H1 (cell line): Measurements from ENCODE around the gene EIF4EBP2. TPM values are rescaled to one million over a fixed set of nuclear protein-coding genes. Genes with fewer than 3 reads are reported as not detected.

Source experiments
- CTCF ChIA-PET: fragments of 300-600 bp; sonication (Branson Sonifier 250); formaldehyde crosslinking; loops from one replicate; lab custom pipeline; 2021; ENCODE audit not compliant: partially characterized antibody; lab: Charles Lee
- POLR2A ChIA-PET: fragments of 300-600 bp; sonication (Branson Sonifier 250); formaldehyde crosslinking; loops from one replicate; lab custom pipeline; 2021; ENCODE audit warnings: inconsistent platforms; ENCODE audit not compliant: partially characterized antibody; lab: Charles Lee
- DNase-seq, 2 experiments: peaks; one replicate each; pipeline versions ENCODE4 v3.0.0 to v3.0.0-alpha.2; 2010 to 2022; ENCODE audit warnings: low spot score in 2 of 2, low read depth in 1 of 2, mixed read lengths in 1 of 2
- FAIRE-seq: peaks from 2 replicates; lab custom pipeline; 2011; peaks lifted over from hg19 to GRCh38; lab: Jason Lieb, UNC
- H2AFZ ChIP-seq: 2 replicates; pipeline ENCODE4 v1.8.1; 2012; ENCODE audit warnings: low read length, inconsistent platforms
- H2AK5ac ChIP-seq: 2 replicates; pipeline ENCODE4 v1.6.1; 2013; ENCODE audit warnings: low read depth, low read length
- H2BK120ac ChIP-seq: replicated peaks from 2 replicates; pipeline ENCODE3; 2013; ENCODE audit warnings: low read depth, low read length, inconsistent platforms
- H2BK12ac ChIP-seq: 2 replicates; pipeline ENCODE4 v1.6.1; 2013; ENCODE audit warnings: low read depth, low read length
- H2BK15ac ChIP-seq: 2 replicates; pipeline ENCODE4 v1.6.1; 2013; ENCODE audit warnings: low read length
- H2BK20ac ChIP-seq: 2 replicates; pipeline ENCODE4 v1.6.1; 2013; ENCODE audit warnings: low read length
- H2BK5ac ChIP-seq: 2 replicates; pipeline ENCODE4 v1.6.1; 2013; ENCODE audit warnings: low read depth, low read length
- H3K14ac ChIP-seq: 2 replicates; pipeline ENCODE4 v1.6.1; 2013; ENCODE audit warnings: inconsistent platforms; ENCODE audit not compliant: insufficient read length
- H3K18ac ChIP-seq: 2 replicates; pipeline ENCODE4 v1.6.1; 2013; ENCODE audit warnings: low read length; ENCODE audit errors: extremely low read depth
- H3K23ac ChIP-seq: 2 replicates; pipeline ENCODE4 v1.6.1; 2013; ENCODE audit warnings: inconsistent platforms; ENCODE audit not compliant: insufficient read length
- H3K23me2 ChIP-seq: 2 replicates; pipeline ENCODE4 v1.6.1; 2013; ENCODE audit warnings: low read depth, low read length
- H3K27ac ChIP-seq: 2 replicates; pipeline ENCODE4 v1.6.1; 2011; ENCODE audit warnings: low read depth, low read length, inconsistent platforms
- H3K27me3 ChIP-seq, 4 experiments: replicated peaks in 1 of 4; 1 replicate in 1 of 4; 2 replicates in 3 of 4; pipeline versions ENCODE4 v1.6.1 to v1.8.1; 2011 to 2013; ENCODE audit warnings: low read length in 3 of 4, mild to moderate bottlenecking in 3 of 4, inconsistent platforms in 2 of 4, mixed read lengths in 2 of 4, moderate library complexity in 1 of 4; ENCODE audit not compliant: control insufficient read depth in 3 of 4, insufficient read depth in 3 of 4; ENCODE audit errors: extremely low read depth in 1 of 4
- H3K36me3 ChIP-seq, 4 experiments: 2 replicates each; pipeline versions ENCODE4 v1.6.1 to v1.8.1; 2011 to 2013; ENCODE audit warnings: mild to moderate bottlenecking in 4 of 4, low read length in 3 of 4, moderate library complexity in 2 of 4, control low read depth in 1 of 4, inconsistent platforms in 1 of 4; ENCODE audit not compliant: insufficient read depth in 4 of 4, control insufficient read depth in 2 of 4
- H3K4ac ChIP-seq: replicated peaks from 2 replicates; pipeline ENCODE3; 2013; ENCODE audit warnings: low read length, low read depth, mixed read lengths, inconsistent platforms; ENCODE audit not compliant: insufficient read length
- H3K4me1 ChIP-seq, 4 experiments: replicated peaks in 1 of 4; 1 replicate in 1 of 4; 2 replicates in 3 of 4; pipeline versions ENCODE4 v1.6.1 to v1.8.1; 2011 to 2013; ENCODE audit warnings: low read length in 3 of 4, inconsistent platforms in 2 of 4, mixed read lengths in 1 of 4; ENCODE audit not compliant: insufficient read depth in 4 of 4, control insufficient read depth in 3 of 4
- H3K4me2 ChIP-seq, 2 experiments: 2 replicates each; pipeline versions ENCODE4 v1.6.1 to v1.8.1; 2011 to 2013; ENCODE audit warnings: low read depth in 2 of 2, low read length in 2 of 2, control low read depth in 1 of 2, inconsistent platforms in 1 of 2, mild to moderate bottlenecking in 1 of 2; ENCODE audit not compliant: insufficient read depth in 1 of 2
- H3K4me3 ChIP-seq, 4 experiments: fragments of 200-600, 300-600 bp in 1 of 4; sonication (generic), shearing (Covaris generic), sonication (Bioruptor Twin) in 1 of 4; 2 replicates each; pipeline versions ENCODE4 v1.5.1 to v1.8.1; 2011 to 2016; ENCODE audit warnings: low read length in 4 of 4, low read depth in 3 of 4, control low read depth in 2 of 4, inconsistent platforms in 2 of 4, mild to moderate bottlenecking in 2 of 4, mixed read lengths in 1 of 4, moderate library complexity in 1 of 4; ENCODE audit not compliant: insufficient read depth in 2 of 4; ENCODE audit errors: extremely low read depth in 1 of 4
- H3K56ac ChIP-seq: replicated peaks from 2 replicates; pipeline ENCODE3; 2013; ENCODE audit warnings: low read depth, mild to moderate bottlenecking, mixed read lengths, low read length, inconsistent platforms; ENCODE audit not compliant: insufficient read length
- H3K79me1 ChIP-seq: 2 replicates; pipeline ENCODE4 v1.6.1; 2013; ENCODE audit warnings: low read depth, low read length, control low read depth
- H3K79me2 ChIP-seq, 2 experiments: 2 replicates each; pipeline versions ENCODE4 v1.6.1 to v1.8.1; 2012 to 2013; ENCODE audit warnings: low read length in 2 of 2, mild to moderate bottlenecking in 2 of 2, inconsistent platforms in 1 of 2; ENCODE audit not compliant: insufficient read depth in 2 of 2, control insufficient read depth in 1 of 2
- H3K9ac ChIP-seq, 4 experiments: replicated peaks in 1 of 4; 1 replicate in 1 of 4; 2 replicates in 3 of 4; pipeline versions ENCODE4 v1.6.1 to v1.8.1; 2011 to 2013; ENCODE audit warnings: low read depth in 3 of 4, low read length in 3 of 4, control low read depth in 2 of 4, mild to moderate bottlenecking in 2 of 4, moderate library complexity in 2 of 4, inconsistent platforms in 1 of 4; ENCODE audit errors: extremely low read depth in 1 of 4
- H3K9me3 ChIP-seq, 2 experiments: 2 replicates each; pipeline versions ENCODE4 v1.6.1 to v1.8.1; 2012 to 2013; ENCODE audit warnings: mild to moderate bottlenecking in 2 of 2, moderate library complexity in 2 of 2, control low read depth in 1 of 2, inconsistent platforms in 1 of 2, low read depth in 1 of 2, low read length in 1 of 2, mixed read lengths in 1 of 2; ENCODE audit not compliant: insufficient read depth in 2 of 2
- H4K20me1 ChIP-seq, 2 experiments: replicated peaks in 1 of 2; 2 replicates each; pipeline versions ENCODE3 to v1.8.1; 2011 to 2013; ENCODE audit warnings: inconsistent platforms in 2 of 2, low read length in 2 of 2, mild to moderate bottlenecking in 1 of 2; ENCODE audit not compliant: insufficient read depth in 2 of 2, control insufficient read depth in 1 of 2
- H4K5ac ChIP-seq: 2 replicates; pipeline ENCODE4 v1.6.1; 2013; ENCODE audit warnings: low read length, low read depth, mixed read lengths, inconsistent platforms; ENCODE audit not compliant: insufficient read length
- H4K8ac ChIP-seq: 2 replicates; pipeline ENCODE4 v1.8.0; 2013; ENCODE audit warnings: mild to moderate bottlenecking, moderate library complexity, low read length, inconsistent platforms; ENCODE audit not compliant: insufficient read depth; ENCODE audit errors: extremely low read depth
- H4K91ac ChIP-seq: replicated peaks from 2 replicates; pipeline ENCODE3; 2013; ENCODE audit warnings: low read length, mixed read lengths, inconsistent platforms; ENCODE audit not compliant: insufficient read length
- CBX5 ChIP-seq: fragments of 300-800, 300-1000 bp; sonication (generic); IDR thresholded peaks from 2 replicates; pipeline ENCODE4 v1.7.1; 2016; ENCODE audit warnings: antibody characterized with exemption, low read length, low read depth
- GABPA ChIP-seq: IDR thresholded peaks from 2 replicates; pipeline ENCODE4 v1.6.1; 2011; ENCODE audit warnings: mild to moderate bottlenecking, low read length, moderate library complexity, borderline replicate concordance; ENCODE audit not compliant: insufficient read depth
- JUN ChIP-seq: IDR thresholded peaks from 2 replicates; pipeline ENCODE4 v1.6.1; 2011; ENCODE audit warnings: low read depth, mild to moderate bottlenecking, improper control_type of control experiment, low read length
- KDM5A ChIP-seq: fragments of 200-600 bp; IDR thresholded peaks from 2 replicates; pipeline ENCODE4 v1.7.1; 2012; ENCODE audit warnings: mild to moderate bottlenecking, low read length, inconsistent platforms, mixed read lengths
- POLR2A ChIP-seq, 2 experiments: IDR thresholded peaks; 1 replicate in 1 of 2; 2 replicates in 1 of 2; pipeline ENCODE4 v1.6.1; 2011; ENCODE audit warnings: low read depth in 2 of 2, low read length in 2 of 2, mild to moderate bottlenecking in 2 of 2; ENCODE audit errors: control extremely low read depth in 1 of 2
- RNF2 ChIP-seq: fragments of 200-900, 300-1000 bp; sonication (generic); IDR thresholded peaks from 2 replicates; pipeline ENCODE4 v1.7.1; 2016; ENCODE audit warnings: borderline replicate concordance, low read depth, mild to moderate bottlenecking, antibody characterized with exemption, low read length; ENCODE audit not compliant: poor library complexity, severe bottlenecking; ENCODE audit errors: missing control alignments
- WGBS, 2 experiments: shearing (Covaris generic) in 1 of 2; methylation state at CpG; one replicate each; pipeline versions ENCODE4 v1.1.6 to v1.1.7; 2013 to 2015; ENCODE audit warnings: low lambda C conversion rate in 2 of 2, mixed read lengths in 2 of 2, inconsistent platforms in 1 of 2, low coverage in 1 of 2, missing lambda C conversion rate in 1 of 2; ENCODE audit not compliant: insufficient replicate concordance in 2 of 2, insufficient coverage in 1 of 2, insufficient read length in 1 of 2; ENCODE audit errors: extremely low coverage in 1 of 2, missing lambda C conversion rate in 1 of 2; 5-methylcytosine and 5-hydroxymethylcytosine counted together
- polyA plus RNA-seq, 7 experiments: library from polyadenylated mRNA; depleted of rRNA in 3 of 7; stranded (reverse) in 5 of 7; unstranded in 2 of 7; fragments of >200 nt in 5 of 7; fragments of 200-250 nt in 2 of 7; gene quantifications; 1 replicate in 5 of 7; 2 replicates in 1 of 7; 4 replicates in 1 of 7; pipeline versions ENCODE4 v1.2.1 to v1.2.3, GENCODE V29; 2011 to 2013; ENCODE audit warnings: missing spikeins in 2 of 7, mixed read lengths in 2 of 7
- total RNA-seq: library from RNA; stranded (reverse); fragmentation: NEBNext Ultra II Directional; extraction: Animal tissue kit (Norgen Biotek cat#: 25700); gene quantifications from 2 replicates; pipeline ENCODE4 v1.2.1, GENCODE V29; 2021

The EIF4EBP2 gene
- total and polyA plus RNA-seq, 2 of the 8 experiments (the other 6 are each of a cell fraction or from before 2014, with no cell fraction given) = 55.3 to 144 TPM

DNA sequence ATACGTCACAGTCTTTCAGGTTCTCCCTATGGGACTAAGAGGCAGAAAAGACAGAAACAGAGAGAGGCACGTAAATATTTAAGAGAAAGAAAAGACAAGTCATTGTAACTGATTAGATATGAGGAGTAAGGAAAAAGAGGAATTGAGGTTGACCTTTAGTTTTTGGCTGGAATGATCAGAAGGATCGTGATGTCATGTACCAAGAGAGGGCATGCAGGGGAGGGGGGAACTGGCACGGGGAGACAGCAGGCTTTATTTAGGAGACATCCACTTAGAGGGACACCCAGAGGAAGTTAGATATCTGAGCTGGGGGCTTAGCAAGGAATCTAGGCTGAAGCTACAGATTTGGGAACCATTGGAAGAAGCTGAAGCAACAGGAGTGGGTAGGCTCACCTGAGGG lies 12.3 kb upstream of the EIF4EBP2 start:
- TF ChIP-seq RNF2 (no peak), CBX5 (no peak), JUN (no peak), KDM5A (no peak), GABPA (no peak), POLR2A (IDR thresholded peaks at IDR 0.05; ENCODE audit: control extremely low read depth in 1 of 2, low read depth in 2 of 2, low read length in 2 of 2) (no peak)
- no peaks in the 10 kb centered on the region for H3K23me2 ChIP-seq
- H3K4me3 ChIP-seq = no peak overlapping the region
- H3K56ac ChIP-seq = no peak overlapping the region
- H2AFZ ChIP-seq = no peak overlapping the region
- H3K4ac ChIP-seq = no peak overlapping the region
- no peaks in the 10 kb centered on the region for H3K9me3 ChIP-seq
- H2BK15ac ChIP-seq = no peak overlapping the region
- no peak overlapping the region for H3K18ac ChIP-seq
- ChIA-PET CTCF (interaction anchor here (0.7 to 2.6 kb wide), 3 partner anchors 11 to 125 kb away, joined by 3 to 9 read pairs (median 3); no protein-coding TSS in a partner anchor), POLR2A (interaction anchor here (1.7 kb wide), 1 partner anchor 11 kb away, joined by 6 read pairs; the partner anchor contains the start of gene EIF4EBP2)
- H3K79me1 ChIP-seq = no peaks in the 10 kb centered on the region
- H3K36me3 ChIP-seq = no peaks in the 10 kb centered on the region
- FAIRE-seq = no peak
- 0 out of 2 replicates have a peak overlapping the region, but pooled peaks have one; percentile 39 for H2BK12ac ChIP-seq
- H2AK5ac ChIP-seq = no peak overlapping the region
- H4K20me1 ChIP-seq = no peaks in the 10 kb centered on the region
- H3K9ac ChIP-seq = no peak overlapping the region
- no peaks in the 10 kb centered on the region for H3K4me1 ChIP-seq
- no peak overlapping the region for H4K8ac ChIP-seq
- 82% methylated on average over 4 of the region's 4 CpGs; no CpG with 5 or more reads in 1 of the 2 experiments for WGBS, 2 experiments
- no peak overlapping the region for H3K14ac ChIP-seq
- no peak overlapping the region for H4K91ac ChIP-seq
- H3K4me2 ChIP-seq = no peak overlapping the region
- no peak for DNase-seq
- H2BK5ac ChIP-seq = no peak overlapping the region
- H2BK120ac ChIP-seq = no peak overlapping the region
- H3K23ac ChIP-seq = peak overlapping the region; percentile 18
- H3K79me2 ChIP-seq = no peaks in the 10 kb centered on the region
- no peak overlapping the region for H2BK20ac ChIP-seq
- no peak overlapping the region for H4K5ac ChIP-seq
- H3K27ac ChIP-seq = no peak overlapping the region
- no peaks in the 10 kb centered on the region for H3K27me3 ChIP-seq
